ENCODE results near the gene SGCA. TPM values are rescaled to one million over a fixed set of nuclear protein-coding genes. Genes with fewer than 3 reads are reported as not detected.
A peak's percentile ranks its signal among the peaks of the same experiment; 100 is the strongest.

SGCA gene
- total and polyA plus RNA-seq, 4 donors = 0.31 to 1.3 (median 1.2) TPM; not detected in 1

GRCh38 chr17:50161023-50161910 is 4.5 kb upstream of the SGCA start:
- peak overlapping the region; percentile 45 to 53 (median 49) for H3K4me3 ChIP-seq (ENCODE audit: low read depth in 1 of 3, low read length in 3 of 3)
- 1% methylated on average over 53 of the region's 53 CpGs for WGBS
- no peaks in the 10 kb centered on the region for H3K9me3 ChIP-seq (ENCODE audit: control insufficient read depth in 4 of 4, low read length in 3 of 4)
- H3K9ac ChIP-seq (ENCODE audit: low read depth in 1 of 2, low read length in 2 of 2) = peak overlapping the region; percentile 3 to 62
- H3K27me3 ChIP-seq (ENCODE audit: control insufficient read depth in 4 of 4, insufficient read depth in 4 of 4, low read length in 3 of 4) = no peaks in the 10 kb centered on the region
- DNase-seq (ENCODE audit: low spot score) = peak; percentile 89
- H3K27ac ChIP-seq (ENCODE audit: low read depth in 1 of 2, low read length in 2 of 2) = peak overlapping the region; percentile 36 to 38
- no peaks in the 10 kb centered on the region for H3K36me3 ChIP-seq (ENCODE audit: control insufficient read depth in 4 of 4, insufficient read depth in 3 of 4, low read depth in 1 of 4, low read length in 3 of 4)
- peaks cover 0 to 11% (median 8%) of the 10 kb centered on the region in 4 donors for H3K4me1 ChIP-seq (ENCODE audit: control insufficient read depth in 4 of 4, insufficient read depth in 4 of 4, low read length in 3 of 4)
- TF ChIP-seq MAX (IDR thresholded peaks at IDR 0.05) = no peak
- TF ChIP-seq HNF4G (IDR thresholded peaks at IDR 0.05) = no peak
- peak; percentile 85 to 93 for TF ChIP-seq RAD21 (IDR thresholded peaks at IDR 0.05)
- peak; percentile 92 for TF ChIP-seq CTCF (IDR thresholded peaks at IDR 0.05; ENCODE audit: low read depth, low read length, missing input control)

DNA sequence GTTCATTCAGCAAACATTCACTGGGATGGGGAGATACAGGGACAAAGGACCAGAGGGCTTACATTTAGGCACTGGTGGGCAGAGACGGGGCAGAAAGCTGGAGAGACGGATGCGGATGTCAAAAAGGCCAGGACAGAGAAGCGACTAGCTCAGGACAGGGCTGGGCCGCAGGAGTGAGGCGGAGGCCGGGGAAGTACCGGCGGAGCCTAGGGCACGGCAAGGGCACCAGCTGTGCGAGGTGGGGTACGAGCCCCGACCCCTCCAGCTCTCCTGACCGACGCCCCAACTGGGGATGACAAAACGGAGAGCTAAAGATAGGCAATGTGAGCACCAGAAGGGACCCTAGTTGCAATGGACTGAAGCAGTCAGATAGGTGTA is 3.9 kb upstream of the SGCA start:
- WGBS = 46% methylated on average over 16 of the region's 16 CpGs

More for the DNA sequence above, 3.9 kb upstream of the SGCA start:
- Histone ChIP-seq H3K9ac (ENCODE audit: low read depth in 1 of 2, low read length in 2 of 2) (no peak overlapping the region), H3K4me1 (ENCODE audit: control insufficient read depth in 4 of 4, insufficient read depth in 4 of 4, low read length in 3 of 4) (peaks cover 0 to 11% (median 8%) of the 10 kb centered on the region in 4 donors), H3K27ac (ENCODE audit: low read depth in 1 of 2, low read length in 2 of 2) (no peak overlapping the region), H3K4me3 (ENCODE audit: low read depth in 1 of 3, low read length in 3 of 3) (no peak overlapping the region), H3K36me3 (ENCODE audit: control insufficient read depth in 4 of 4, insufficient read depth in 3 of 4, low read depth in 1 of 4, low read length in 3 of 4) (no peaks in the 10 kb centered on the region), H3K27me3 (ENCODE audit: control insufficient read depth in 4 of 4, insufficient read depth in 4 of 4, low read length in 3 of 4) (no peaks in the 10 kb centered on the region), H3K9me3 (ENCODE audit: control insufficient read depth in 4 of 4, low read length in 3 of 4) (no peaks in the 10 kb centered on the region)
- no peak for DNase-seq (ENCODE audit: low spot score)
- TF ChIP-seq FOXA1 (IDR thresholded peaks at IDR 0.05) (no peak), GABPA (IDR thresholded peaks at IDR 0.05 in 1 of 2, conservative IDR thresholded peaks at IDR 0.05 in 1 of 2) (no peak), JUND (IDR thresholded peaks at IDR 0.05) (no peak), MAX (IDR thresholded peaks at IDR 0.05) (no peak), RAD21 (IDR thresholded peaks at IDR 0.05) (no peak), HNF4A (conservative IDR thresholded peaks at IDR 0.05) (no peak), RXRA (IDR thresholded peaks at IDR 0.05) (no peak), EGR1 (IDR thresholded peaks at IDR 0.05; ENCODE audit: low read depth in 2 of 2) (no peak), FOXA2 (IDR thresholded peaks at IDR 0.05) (no peak), ATF3 (IDR thresholded peaks at IDR 0.05) (no peak), NR2F2 (IDR thresholded peaks at IDR 0.05) (no peak), TAF1 (conservative IDR thresholded peaks at IDR 0.05) (no peak), YY1 (IDR thresholded peaks at IDR 0.05) (no peak)
- TF ChIP-seq, protein P1, sequence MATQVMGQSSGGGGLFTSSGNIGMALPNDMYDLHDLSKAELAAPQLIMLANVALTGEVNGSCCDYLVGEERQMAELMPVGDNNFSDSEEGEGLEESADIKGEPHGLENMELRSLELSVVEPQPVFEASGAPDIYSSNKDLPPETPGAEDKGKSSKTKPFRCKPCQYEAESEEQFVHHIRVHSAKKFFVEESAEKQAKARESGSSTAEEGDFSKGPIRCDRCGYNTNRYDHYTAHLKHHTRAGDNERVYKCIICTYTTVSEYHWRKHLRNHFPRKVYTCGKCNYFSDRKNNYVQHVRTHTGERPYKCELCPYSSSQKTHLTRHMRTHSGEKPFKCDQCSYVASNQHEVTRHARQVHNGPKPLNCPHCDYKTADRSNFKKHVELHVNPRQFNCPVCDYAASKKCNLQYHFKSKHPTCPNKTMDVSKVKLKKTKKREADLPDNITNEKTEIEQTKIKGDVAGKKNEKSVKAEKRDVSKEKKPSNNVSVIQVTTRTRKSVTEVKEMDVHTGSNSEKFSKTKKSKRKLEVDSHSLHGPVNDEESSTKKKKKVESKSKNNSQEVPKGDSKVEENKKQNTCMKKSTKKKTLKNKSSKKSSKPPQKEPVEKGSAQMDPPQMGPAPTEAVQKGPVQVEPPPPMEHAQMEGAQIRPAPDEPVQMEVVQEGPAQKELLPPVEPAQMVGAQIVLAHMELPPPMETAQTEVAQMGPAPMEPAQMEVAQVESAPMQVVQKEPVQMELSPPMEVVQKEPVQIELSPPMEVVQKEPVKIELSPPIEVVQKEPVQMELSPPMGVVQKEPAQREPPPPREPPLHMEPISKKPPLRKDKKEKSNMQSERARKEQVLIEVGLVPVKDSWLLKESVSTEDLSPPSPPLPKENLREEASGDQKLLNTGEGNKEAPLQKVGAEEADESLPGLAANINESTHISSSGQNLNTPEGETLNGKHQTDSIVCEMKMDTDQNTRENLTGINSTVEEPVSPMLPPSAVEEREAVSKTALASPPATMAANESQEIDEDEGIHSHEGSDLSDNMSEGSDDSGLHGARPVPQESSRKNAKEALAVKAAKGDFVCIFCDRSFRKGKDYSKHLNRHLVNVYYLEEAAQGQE (IDR thresholded peaks at IDR 0.05) = no peak
- TF ChIP-seq, protein P2, sequence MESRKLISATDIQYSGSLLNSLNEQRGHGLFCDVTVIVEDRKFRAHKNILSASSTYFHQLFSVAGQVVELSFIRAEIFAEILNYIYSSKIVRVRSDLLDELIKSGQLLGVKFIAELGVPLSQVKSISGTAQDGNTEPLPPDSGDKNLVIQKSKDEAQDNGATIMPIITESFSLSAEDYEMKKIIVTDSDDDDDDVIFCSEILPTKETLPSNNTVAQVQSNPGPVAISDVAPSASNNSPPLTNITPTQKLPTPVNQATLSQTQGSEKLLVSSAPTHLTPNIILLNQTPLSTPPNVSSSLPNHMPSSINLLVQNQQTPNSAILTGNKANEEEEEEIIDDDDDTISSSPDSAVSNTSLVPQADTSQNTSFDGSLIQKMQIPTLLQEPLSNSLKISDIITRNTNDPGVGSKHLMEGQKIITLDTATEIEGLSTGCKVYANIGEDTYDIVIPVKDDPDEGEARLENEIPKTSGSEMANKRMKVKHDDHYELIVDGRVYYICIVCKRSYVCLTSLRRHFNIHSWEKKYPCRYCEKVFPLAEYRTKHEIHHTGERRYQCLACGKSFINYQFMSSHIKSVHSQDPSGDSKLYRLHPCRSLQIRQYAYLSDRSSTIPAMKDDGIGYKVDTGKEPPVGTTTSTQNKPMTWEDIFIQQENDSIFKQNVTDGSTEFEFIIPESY (IDR thresholded peaks at IDR 0.05) = no peak

All from liver (tissue), 9 donors.